ENCODE data around the gene P4HA2.

The P4HA2 gene

DNA sequence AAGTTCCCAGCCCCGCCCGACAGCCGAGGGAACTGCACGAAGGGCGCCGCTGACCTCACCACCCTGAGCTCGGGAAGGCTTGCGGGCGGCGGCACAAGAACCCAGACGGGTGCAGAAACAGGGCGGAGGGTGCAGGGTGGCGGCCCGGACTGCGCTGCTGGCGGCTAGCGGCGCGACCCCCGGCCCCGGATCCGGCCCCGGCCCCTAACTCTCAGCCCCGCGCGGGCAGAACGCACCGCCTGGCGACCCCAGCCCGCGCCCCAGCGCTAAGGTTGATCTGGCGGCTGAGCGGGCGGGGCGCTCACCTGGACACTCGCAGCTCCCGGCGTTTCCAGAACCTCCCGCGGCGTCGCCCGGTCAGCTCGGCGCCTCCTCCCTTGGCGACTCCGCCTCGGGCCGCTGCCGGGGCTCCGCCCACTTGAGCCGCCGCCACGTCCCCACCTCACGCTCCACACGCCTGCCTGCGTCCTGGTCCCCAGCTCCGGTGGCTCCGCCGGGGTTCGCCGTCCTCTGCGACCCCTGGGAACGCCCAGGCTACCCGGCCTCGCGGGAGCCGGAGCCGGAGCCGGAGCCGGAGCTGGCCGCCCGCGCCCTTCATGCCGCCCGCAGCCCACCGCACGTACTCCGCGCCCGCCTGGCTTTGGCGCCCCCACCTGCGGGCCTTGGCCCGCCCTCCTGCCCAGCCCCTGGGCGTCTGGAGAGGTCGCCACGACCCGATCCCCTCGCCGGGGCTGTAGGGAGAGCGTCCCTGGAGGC, at the start of gene P4HA2:
TSS of gene P4HA2 (minus strand) at position 369 of the 756 bp plus-strand sequence. CDS start 9,227 bp downstream, outside the sequence.
- peak; percentile 76 for DNase-seq

DNA sequence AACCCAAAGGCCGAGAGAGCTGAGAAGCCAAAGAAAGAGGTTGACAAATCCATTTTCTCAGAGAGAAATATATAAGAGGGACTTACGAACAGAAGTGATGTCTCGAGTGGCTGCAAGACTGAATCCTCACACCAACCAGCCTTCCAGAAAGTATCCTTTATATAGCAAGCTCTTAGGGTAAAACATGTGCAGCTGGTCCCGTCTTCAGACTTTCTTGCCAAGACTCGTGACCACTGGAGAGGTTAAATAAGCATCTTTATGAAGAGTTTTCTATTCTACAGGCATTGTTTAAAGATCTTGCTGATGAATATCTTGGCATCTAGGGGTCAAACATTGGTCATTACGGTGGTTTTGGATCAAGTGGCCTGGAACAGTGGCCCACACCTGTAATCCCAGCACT, 49.6 kb upstream of the P4HA2 start:
- DNase-seq, result no peak

- DNase-seq, result no peak
Measured at GRCh38 chr5:132275367-132276220, 47.9 kb upstream of the P4HA2 start.

DNA sequence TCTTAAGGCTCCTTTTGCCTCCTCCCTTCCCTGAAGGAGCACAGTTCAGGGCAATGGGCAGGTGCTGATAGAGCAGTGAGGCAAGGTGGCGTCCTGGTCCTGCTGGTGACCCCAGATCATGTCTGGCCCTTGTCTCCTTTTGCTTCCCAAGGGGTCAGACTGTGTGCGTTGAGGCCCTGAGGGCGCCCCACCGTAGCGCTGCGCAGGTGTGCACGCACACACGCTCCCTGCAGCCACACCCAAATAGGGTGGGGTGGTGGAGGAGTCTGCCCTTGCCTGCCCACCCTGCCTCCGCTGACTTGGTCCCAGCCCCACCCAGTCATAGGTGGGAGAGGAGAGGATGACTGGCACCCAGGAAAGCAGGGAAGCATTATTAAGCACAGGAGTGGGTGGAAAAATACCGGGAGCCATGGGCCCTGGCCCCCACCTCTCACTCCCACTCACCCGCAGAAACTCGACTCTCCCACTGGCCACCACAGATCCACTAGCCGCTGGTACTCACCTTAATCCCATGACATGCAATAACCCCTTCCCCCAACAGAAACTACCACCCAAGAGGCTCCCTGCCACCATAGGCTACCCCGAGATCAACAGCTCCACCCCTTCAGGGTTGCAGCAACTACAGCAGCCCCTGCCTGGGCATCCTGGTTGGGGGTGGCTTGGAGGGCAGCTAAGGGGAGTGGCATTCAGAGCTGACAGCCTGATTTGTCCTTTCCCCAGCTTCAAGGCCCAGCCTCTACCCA, 46.6 kb upstream of the P4HA2 start:
- DNase-seq, result no peak

DNA sequence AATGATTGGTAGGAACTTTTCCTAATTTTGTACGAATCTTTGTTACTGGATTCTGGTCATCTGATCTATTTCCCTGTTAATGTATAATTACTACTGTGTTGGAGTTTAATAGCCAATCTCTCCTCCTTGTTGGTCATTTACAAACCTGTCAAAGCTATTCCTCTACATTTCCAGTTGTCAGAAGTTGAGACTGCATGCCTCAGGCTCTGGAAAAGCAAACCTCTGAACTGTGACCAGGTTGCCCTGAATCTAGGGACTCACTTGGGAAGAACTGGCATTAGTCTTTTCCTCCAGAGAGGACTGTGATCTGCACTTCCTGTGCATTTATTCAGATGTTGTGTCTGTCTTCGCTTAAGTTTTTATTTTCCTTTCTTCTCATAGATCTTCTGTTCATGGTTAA, 46.0 kb upstream of the P4HA2 start:
- DNase-seq, result no peak

DNA sequence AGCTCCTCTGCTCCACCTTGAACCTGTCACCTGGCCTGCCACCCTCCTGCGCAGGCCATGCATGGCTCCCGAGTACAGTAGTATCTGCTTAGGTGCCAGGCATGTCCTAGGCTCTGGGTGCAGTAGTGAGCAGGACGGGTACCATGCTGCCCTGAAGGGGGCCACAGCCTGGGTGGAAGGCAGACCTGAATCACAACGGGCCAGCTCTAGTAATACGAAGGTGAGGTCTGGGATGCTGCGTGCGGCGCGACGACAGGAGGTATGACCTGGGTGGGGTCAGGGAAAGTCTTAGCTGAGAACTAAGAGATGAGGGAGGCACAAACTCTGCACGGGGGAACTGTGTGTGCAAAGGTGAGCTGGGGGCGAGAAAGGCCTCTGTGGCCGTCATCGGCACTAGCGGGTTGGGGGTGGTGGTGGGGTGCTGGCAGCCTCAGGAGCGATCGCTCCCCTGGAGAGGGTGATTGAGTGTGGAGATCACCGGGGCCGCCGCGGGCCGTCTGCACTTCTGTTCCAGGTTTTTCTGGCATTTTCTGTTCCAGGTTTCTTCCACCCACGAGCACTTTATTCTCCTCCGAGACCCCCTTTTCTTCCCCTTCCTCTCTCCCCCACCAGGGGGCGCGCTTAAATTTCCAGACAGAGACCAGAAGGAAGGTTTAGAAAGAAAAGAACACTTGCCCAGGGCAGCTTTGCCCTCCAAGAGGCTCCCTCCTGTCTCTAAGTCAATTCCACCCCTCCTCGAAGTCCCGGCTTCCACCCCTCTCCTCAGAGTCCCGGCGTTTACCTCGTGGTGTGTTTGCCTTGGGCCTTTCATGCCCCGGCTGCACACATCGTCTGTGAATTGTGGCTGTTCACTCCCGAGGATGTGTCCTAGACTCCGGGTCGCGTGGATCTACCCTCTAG, 44.9 kb upstream of the P4HA2 start:
- peak; percentile 51 for DNase-seq

GRCh38 chr5:132271251-132272246, 43.9 kb upstream of the P4HA2 start:
- no peak for DNase-seq

- no peak for DNase-seq
Measured at GRCh38 chr5:132270706-132271105, 43.1 kb upstream of the P4HA2 start.

DNA sequence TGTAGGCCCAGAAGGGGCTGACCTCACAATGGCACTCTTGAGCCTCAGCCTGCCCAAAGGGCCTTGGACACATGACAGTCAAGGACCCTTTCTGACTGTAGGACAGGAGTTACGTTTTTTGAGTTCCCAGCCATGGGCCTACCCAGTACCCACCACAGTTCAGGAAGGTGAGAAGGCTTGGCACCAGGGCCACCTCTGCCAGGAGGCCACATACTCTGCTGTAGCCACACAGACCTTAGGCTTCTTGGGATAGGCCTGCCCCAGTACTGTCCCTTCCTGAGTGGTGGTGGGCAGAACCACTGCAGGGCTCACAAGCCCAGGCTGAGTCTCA, 42.6 kb upstream of the P4HA2 start:
- no peak for DNase-seq

DNA sequence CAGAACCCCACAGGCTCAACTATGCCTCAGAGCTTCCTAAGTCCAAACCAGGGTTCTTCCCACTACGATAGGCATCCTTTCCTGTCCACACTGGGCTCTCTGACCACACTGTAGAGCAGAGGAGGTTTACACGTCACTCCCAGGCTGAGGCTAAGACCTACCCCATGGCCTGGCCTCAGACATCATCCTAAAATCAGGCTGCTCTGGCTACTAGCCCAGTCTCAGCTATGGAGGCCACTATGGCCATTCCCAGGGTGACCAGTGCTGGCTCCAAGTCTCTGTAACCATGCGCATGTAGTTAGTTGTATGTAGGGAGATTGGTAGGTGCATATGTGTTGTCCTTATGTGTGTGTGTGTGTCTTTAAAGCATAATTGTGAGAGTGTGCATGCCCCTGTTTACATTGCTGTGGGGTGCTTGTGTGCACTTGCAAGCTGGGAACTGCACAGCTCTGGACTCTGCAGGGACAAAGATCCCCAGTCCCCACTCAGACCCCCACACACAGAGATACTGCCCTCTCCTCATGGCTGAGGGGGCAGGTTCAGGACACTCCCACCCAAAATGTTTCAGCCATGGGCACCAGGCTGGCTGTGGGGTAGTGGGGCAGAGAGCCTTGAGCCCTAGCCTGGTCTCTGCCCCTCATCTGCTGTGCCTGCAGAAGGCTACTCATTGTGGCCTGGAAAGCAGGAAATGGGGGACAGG, 42.1 kb upstream of the P4HA2 start:
- no peak for DNase-seq

DNA sequence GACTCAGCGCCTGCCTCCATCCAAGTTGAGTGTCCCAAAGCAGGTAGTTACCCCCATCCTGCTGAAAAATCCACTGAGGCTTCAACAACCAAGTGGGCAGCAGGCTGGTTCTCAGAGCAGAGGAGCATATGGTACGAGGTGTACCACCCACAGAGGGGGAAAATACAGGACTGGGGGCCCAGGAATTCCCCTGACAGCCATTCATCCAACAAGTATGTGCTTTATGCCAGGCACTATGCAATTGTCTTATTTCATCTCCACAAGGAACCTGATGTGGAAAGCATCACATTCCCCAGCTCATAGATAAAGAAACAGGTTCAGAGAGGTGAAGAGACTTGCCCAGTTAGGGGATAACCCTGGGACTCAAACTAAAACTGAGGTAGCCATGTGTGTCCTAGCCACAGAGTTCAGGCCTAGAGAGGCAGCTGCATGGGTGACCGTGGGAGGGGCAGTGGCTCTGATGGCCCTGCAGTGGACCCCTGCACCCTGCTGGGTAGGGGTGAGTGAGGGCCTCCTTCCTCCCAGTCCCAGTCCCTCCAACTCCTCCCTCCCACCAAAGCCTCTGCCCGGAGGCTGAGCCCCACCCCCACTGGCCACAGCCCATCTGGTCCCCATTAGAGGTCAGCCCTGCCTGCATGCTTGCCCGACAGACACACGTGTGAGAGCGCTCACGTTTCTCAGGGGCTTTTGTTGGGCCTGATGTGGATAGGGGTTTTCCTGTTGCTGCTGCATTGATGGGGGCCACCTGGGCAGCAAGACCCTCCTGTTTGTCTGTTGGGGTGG, 41.3 kb upstream of the P4HA2 start:
- peak; percentile 85 for DNase-seq

- no peak for DNase-seq
Measured at GRCh38 chr5:132267931-132268768, 40.5 kb upstream of the P4HA2 start.

DNA sequence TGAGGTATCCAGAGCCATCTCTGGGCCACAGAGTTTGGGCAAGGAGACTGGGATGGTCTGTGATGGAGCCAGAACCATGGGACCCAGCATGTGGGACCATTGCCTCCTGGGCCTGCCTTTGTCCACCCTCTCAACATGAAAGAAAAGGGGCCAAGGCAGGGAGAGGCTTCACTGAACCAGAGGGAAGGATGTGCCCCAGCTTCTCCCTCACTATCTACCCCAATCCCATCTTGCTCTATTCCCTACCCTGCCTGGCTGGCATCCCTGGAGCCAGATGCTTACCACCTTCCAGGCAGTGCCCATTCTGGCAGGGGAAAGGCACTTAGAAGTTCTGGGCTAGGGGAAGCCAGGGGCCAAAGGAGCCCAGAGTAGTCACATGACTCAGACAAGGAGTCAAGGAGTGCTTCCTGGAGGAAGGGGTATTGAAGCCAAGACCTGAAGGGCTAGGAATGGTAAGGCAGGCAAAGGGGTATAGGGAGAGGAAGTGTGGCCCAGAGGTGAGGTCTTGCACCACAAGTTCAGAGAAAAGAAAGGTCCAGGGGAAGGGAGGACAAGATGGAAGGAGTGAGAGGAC, 39.6 kb upstream of the P4HA2 start:
- DNase-seq, result no peak

GRCh38 chr5:132266836-132267160, 39.1 kb upstream of the P4HA2 start:
- DNase-seq, result no peak

- no peak for DNase-seq
Measured at GRCh38 chr5:132266031-132266835, 38.6 kb upstream of the P4HA2 start.

GRCh38 chr5:132265336-132266030, 37.8 kb upstream of the P4HA2 start:
- peak; percentile 94 for DNase-seq
